ENCODE measurements around the gene PGGHG.

PGGHG gene

GRCh38 chr11:298406-299065 is 9.6 kb downstream of the PGGHG start:
- H3K9me3 ChIP-seq (ENCODE audit: insufficient read depth, low read depth, low read length): no peaks in the 10 kb centered on the region
- H3K36me3 ChIP-seq (ENCODE audit: control insufficient read depth in 1 of 2, insufficient read depth in 2 of 2, low read length in 2 of 2): peaks cover 12 to 17% of the 10 kb centered on the region in 2 experiments
- no CpG with 5 or more reads among the region's 15 CpGs for WGBS (ENCODE audit: extremely low coverage, insufficient coverage, insufficient read length)
- H3K27ac ChIP-seq (ENCODE audit: low read depth, low read length): no peak overlapping the region
- DNase-seq: no peak
- H2BK120ac ChIP-seq (ENCODE audit: insufficient read depth, low read length, poor library complexity): no peak overlapping the region
- peaks cover 4% of the 10 kb centered on the region in 2 experiments for H3K4me1 ChIP-seq (ENCODE audit: control insufficient read depth in 1 of 2, insufficient read depth in 2 of 2, low read length in 2 of 2)
- H3K4ac ChIP-seq (ENCODE audit: low read depth, low read length): no peak overlapping the region
- no peak overlapping the region for H3K9ac ChIP-seq (ENCODE audit: low read length)
- no peak overlapping the region for H2AFZ ChIP-seq (ENCODE audit: insufficient read depth, low read length, poor library complexity)
- H3K4me3 ChIP-seq (ENCODE audit: low read depth, low read length): no peak overlapping the region
- H3K79me1 ChIP-seq (ENCODE audit: low read length): no peaks in the 10 kb centered on the region
- H4K12ac ChIP-seq (ENCODE audit: low read depth, low read length): no peak overlapping the region
- no peak overlapping the region for H2BK12ac ChIP-seq (ENCODE audit: low read length)
- H4K8ac ChIP-seq (ENCODE audit: low read depth, low read length): no peak overlapping the region
- H3K4me2 ChIP-seq (ENCODE audit: low read length): no peak overlapping the region
- H3K14ac ChIP-seq (ENCODE audit: low read length): no peak overlapping the region
- no peak overlapping the region for H3K18ac ChIP-seq (ENCODE audit: low read length)
- H3K27me3 ChIP-seq (ENCODE audit: insufficient read depth, low read length): no peaks in the 10 kb centered on the region
- H2BK5ac ChIP-seq (ENCODE audit: low read depth, low read length, poor library complexity): no peak overlapping the region
- no peak overlapping the region for H3K23ac ChIP-seq (ENCODE audit: low read length)
- no peaks in the 10 kb centered on the region for H3K79me2 ChIP-seq (ENCODE audit: control insufficient read depth, insufficient read depth, low read length, poor library complexity)
- H4K91ac ChIP-seq (ENCODE audit: low read depth, low read length): no peak overlapping the region
- no peak overlapping the region for H2AK5ac ChIP-seq (ENCODE audit: low read length)

DNA sequence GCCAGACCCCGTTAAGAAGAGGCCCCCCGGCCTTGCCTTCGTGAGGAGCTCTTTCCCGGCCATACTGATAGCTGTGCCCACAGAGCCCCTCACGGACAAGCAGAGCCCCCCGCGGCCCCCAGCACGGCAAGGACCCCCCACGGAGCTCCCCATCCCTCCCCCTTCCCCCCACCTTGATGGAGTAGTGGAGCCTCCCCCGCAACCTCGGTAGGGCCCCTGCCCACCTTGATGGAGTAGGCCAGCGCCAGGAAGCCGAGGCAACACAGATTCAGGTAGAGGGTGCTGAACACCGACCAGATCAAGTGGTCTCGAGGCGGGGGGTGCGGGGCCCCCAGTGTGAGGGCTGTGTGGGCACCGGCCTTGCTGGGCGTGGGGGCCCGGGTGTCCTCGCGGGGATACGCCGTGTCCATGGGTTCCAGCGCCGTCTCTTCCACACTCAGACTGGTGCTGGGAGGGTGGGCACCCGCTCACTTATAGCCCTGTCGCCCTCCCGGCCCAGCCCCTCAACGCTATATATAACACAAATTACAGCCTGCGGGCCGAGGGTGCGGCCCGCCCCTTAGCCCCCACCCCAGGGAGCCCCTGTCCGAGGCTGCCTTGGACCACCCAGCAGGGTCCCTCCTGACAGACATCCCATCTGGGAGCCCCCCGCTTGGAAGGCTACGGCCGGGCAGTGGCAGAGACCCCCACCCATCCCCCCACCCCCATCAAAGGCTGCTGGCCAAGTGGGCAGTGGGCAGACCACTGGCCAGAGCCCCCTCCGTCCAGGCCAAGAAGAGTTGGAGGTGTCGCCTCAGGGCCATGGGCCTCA is 10.4 kb downstream of the PGGHG start, which contains the start of gene IFITM5:
Gene IFITM5, minus strand, starts transcription at position 446 of the 811 bp plus-strand sequence. Its CDS starts 36 bp downstream, at position 410.
- Histone ChIP-seq H3K4me3 (ENCODE audit: low read depth, low read length) (no peak within 1 kb of the TSS), H3K4me1 (ENCODE audit: control insufficient read depth in 1 of 2, insufficient read depth in 2 of 2, low read length in 2 of 2) (peaks cover 4% of the 10 kb centered on the region in 2 experiments), H3K4ac (ENCODE audit: low read depth, low read length) (no peak within 1 kb of the TSS), H3K23ac (ENCODE audit: low read length) (no peak within 1 kb of the TSS), H3K27me3 (ENCODE audit: insufficient read depth, low read length) (no peaks in the 10 kb centered on the region), H3K18ac (ENCODE audit: low read length) (no peak within 1 kb of the TSS), H3K79me1 (ENCODE audit: low read length) (no peaks in the 10 kb centered on the region), H3K27ac (ENCODE audit: low read depth, low read length) (no peak within 1 kb of the TSS), H3K4me2 (ENCODE audit: low read length) (no peak within 1 kb of the TSS), H3K36me3 (ENCODE audit: control insufficient read depth in 1 of 2, insufficient read depth in 2 of 2, low read length in 2 of 2) (peaks cover 5 to 13% of the 10 kb centered on the region in 2 experiments), H4K91ac (ENCODE audit: low read depth, low read length) (no peak within 1 kb of the TSS), H3K14ac (ENCODE audit: low read length) (no peak within 1 kb of the TSS), H4K8ac (ENCODE audit: low read depth, low read length) (no peak within 1 kb of the TSS), H3K9me3 (ENCODE audit: insufficient read depth, low read depth, low read length) (no peaks in the 10 kb centered on the region), H2BK120ac (ENCODE audit: insufficient read depth, low read length, poor library complexity) (no peak within 1 kb of the TSS), H2AFZ (ENCODE audit: insufficient read depth, low read length, poor library complexity) (no peak within 1 kb of the TSS), H3K79me2 (ENCODE audit: control insufficient read depth, insufficient read depth, low read length, poor library complexity) (no peaks in the 10 kb centered on the region), H3K9ac (ENCODE audit: low read length) (no peak within 1 kb of the TSS), H2BK5ac (ENCODE audit: low read depth, low read length, poor library complexity) (no peak within 1 kb of the TSS), H2BK12ac (ENCODE audit: low read length) (no peak within 1 kb of the TSS), H2AK5ac (ENCODE audit: low read length) (no peak within 1 kb of the TSS), H4K12ac (ENCODE audit: low read depth, low read length) (no peak within 1 kb of the TSS)
- no CpG with 5 or more reads among the region's 40 CpGs for WGBS (ENCODE audit: extremely low coverage, insufficient coverage, insufficient read length)
- DNase-seq: no peak

- H2AFZ ChIP-seq (ENCODE audit: insufficient read depth, low read length, poor library complexity): no peak overlapping the region
- H2AK5ac ChIP-seq (ENCODE audit: low read length): no peak overlapping the region
- no peak overlapping the region for H4K12ac ChIP-seq (ENCODE audit: low read depth, low read length)
- H3K4me1 ChIP-seq (ENCODE audit: control insufficient read depth in 1 of 2, insufficient read depth in 2 of 2, low read length in 2 of 2): peaks cover 4% of the 10 kb centered on the region in 2 experiments
- H3K79me2 ChIP-seq (ENCODE audit: control insufficient read depth, insufficient read depth, low read length, poor library complexity): no peaks in the 10 kb centered on the region
- no peak overlapping the region for H3K4me3 ChIP-seq (ENCODE audit: low read depth, low read length)
- H3K9ac ChIP-seq (ENCODE audit: low read length): no peak overlapping the region
- no peak overlapping the region for H4K8ac ChIP-seq (ENCODE audit: low read depth, low read length)
- H3K4ac ChIP-seq (ENCODE audit: low read depth, low read length): no peak overlapping the region
- no CpG with 5 or more reads among the region's 20 CpGs for WGBS (ENCODE audit: extremely low coverage, insufficient coverage, insufficient read length)
- H2BK120ac ChIP-seq (ENCODE audit: insufficient read depth, low read length, poor library complexity): no peak overlapping the region
- H3K27ac ChIP-seq (ENCODE audit: low read depth, low read length): no peak overlapping the region
- no peak overlapping the region for H3K4me2 ChIP-seq (ENCODE audit: low read length)
- DNase-seq: no peak
- no peak overlapping the region for H3K14ac ChIP-seq (ENCODE audit: low read length)
- no peak overlapping the region for H2BK5ac ChIP-seq (ENCODE audit: low read depth, low read length, poor library complexity)
- no peaks in the 10 kb centered on the region for H3K27me3 ChIP-seq (ENCODE audit: insufficient read depth, low read length)
- no peaks in the 10 kb centered on the region for H3K79me1 ChIP-seq (ENCODE audit: low read length)
- no peaks in the 10 kb centered on the region for H3K9me3 ChIP-seq (ENCODE audit: insufficient read depth, low read depth, low read length)
- H4K91ac ChIP-seq (ENCODE audit: low read depth, low read length): no peak overlapping the region
- H2BK12ac ChIP-seq (ENCODE audit: low read length): no peak overlapping the region
- no peak overlapping the region for H3K18ac ChIP-seq (ENCODE audit: low read length)
- no peak overlapping the region for H3K23ac ChIP-seq (ENCODE audit: low read length)
- peaks cover 0 to 6% of the 10 kb centered on the region in 2 experiments for H3K36me3 ChIP-seq (ENCODE audit: control insufficient read depth in 1 of 2, insufficient read depth in 2 of 2, low read length in 2 of 2)
Measured at GRCh38 chr11:299951-300735, 11.2 kb downstream of the PGGHG start.

DNA sequence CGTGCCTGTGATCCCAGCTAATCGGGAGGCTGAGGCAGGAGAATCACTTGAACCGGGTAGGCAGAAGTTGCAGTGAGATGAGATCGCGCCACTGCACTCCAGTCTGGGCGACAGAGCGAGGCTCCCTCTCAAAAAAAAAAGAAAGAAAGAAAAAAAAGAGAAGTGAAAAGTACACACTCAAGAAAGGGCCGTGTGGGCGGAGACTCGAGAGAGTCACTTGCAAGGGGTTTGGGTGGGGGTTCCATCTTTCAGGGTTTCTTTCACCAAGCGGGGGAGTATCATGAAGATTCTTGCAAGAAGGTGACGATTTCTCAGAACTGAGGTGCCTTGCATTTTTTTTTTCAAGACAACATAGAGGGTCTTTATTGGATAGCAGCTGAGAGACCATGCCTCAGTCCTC is 14.4 kb downstream of the PGGHG start:
- Histone ChIP-seq H2AFZ (ENCODE audit: insufficient read depth, low read length, poor library complexity) (no peak overlapping the region), H2BK12ac (ENCODE audit: low read length) (no peak overlapping the region)

More for the DNA sequence above, 14.4 kb downstream of the PGGHG start:
- Histone ChIP-seq H3K79me1 (ENCODE audit: low read length) (peaks cover 7% of the 10 kb centered on the region), H3K4me1 (ENCODE audit: control insufficient read depth in 1 of 2, insufficient read depth in 2 of 2, low read length in 2 of 2) (peaks cover 9 to 17% of the 10 kb centered on the region in 2 experiments), H3K14ac (ENCODE audit: low read length) (no peak overlapping the region), H4K12ac (ENCODE audit: low read depth, low read length) (no peak overlapping the region), H3K79me2 (ENCODE audit: control insufficient read depth, insufficient read depth, low read length, poor library complexity) (no peaks in the 10 kb centered on the region), H2BK120ac (ENCODE audit: insufficient read depth, low read length, poor library complexity) (no peak overlapping the region), H3K4ac (ENCODE audit: low read depth, low read length) (no peak overlapping the region), H2BK5ac (ENCODE audit: low read depth, low read length, poor library complexity) (no peak overlapping the region), H3K23ac (ENCODE audit: low read length) (no peak overlapping the region), H3K4me3 (ENCODE audit: low read depth, low read length) (no peak overlapping the region), H3K18ac (ENCODE audit: low read length) (no peak overlapping the region), H3K4me2 (ENCODE audit: low read length) (no peak overlapping the region), H4K91ac (ENCODE audit: low read depth, low read length) (no peak overlapping the region), H3K9ac (ENCODE audit: low read length) (no peak overlapping the region), H4K8ac (ENCODE audit: low read depth, low read length) (no peak overlapping the region), H3K9me3 (ENCODE audit: insufficient read depth, low read depth, low read length) (no peaks in the 10 kb centered on the region), H2AK5ac (ENCODE audit: low read length) (no peak overlapping the region), H3K36me3 (ENCODE audit: control insufficient read depth in 1 of 2, insufficient read depth in 2 of 2, low read length in 2 of 2) (no peaks in the 10 kb centered on the region), H3K27me3 (ENCODE audit: insufficient read depth, low read length) (no peaks in the 10 kb centered on the region), H3K27ac (ENCODE audit: low read depth, low read length) (no peak overlapping the region)
- whole genome bisulfite sequencing (ENCODE audit: extremely low coverage, insufficient coverage, insufficient read length): no CpG with 5 or more reads among the region's 12 CpGs
- DNase-seq: no peak
